T-cell (primary cell): ENCODE data around the gene C19orf85. TPM values are rescaled to one million over a fixed set of nuclear protein-coding genes. Genes with fewer than 3 reads are reported as not detected.

Source experiments
- ATAC-seq, 4 experiments: fragments of 200-7000 bp in 3 of 4; fragments of 150-1000 bp in 1 of 4; cut with Tn5 transposase; replicated peaks in 1 of 4; 1 replicate in 3 of 4; 2 replicates in 1 of 4; pipeline ENCODE4 v1.10.0; 2021; ENCODE audit warnings: moderate library complexity in 3 of 4, mild to moderate bottlenecking in 2 of 4, moderate number of reproducible peaks in 1 of 4
- CTCF ChIA-PET, 2 donors: fragments of 300-600 bp; sonication (Branson Sonifier 250); formaldehyde crosslinking; loops; one replicate each; lab custom pipeline; 2022; ENCODE audit warnings: antibody characterized with exemption in 2 of 2; lab: Charles Lee
- POLR2A ChIA-PET, 2 donors: fragments of 300-600 bp; sonication (Branson Sonifier 250); formaldehyde crosslinking; loops; one replicate each; lab custom pipeline; 2022; ENCODE audit warnings: antibody characterized with exemption in 2 of 2; lab: Charles Lee
- DNase-seq, 35 experiments: peaks; one replicate each; pipeline versions ENCODE4 v3.0.0 to v3.0.0-alpha.2; 2013 to 2023
- H3K27ac ChIP-seq: one replicate; pipeline ENCODE4 v1.5.1; 2013; ENCODE audit warnings: low read length
- H3K27me3 ChIP-seq, 2 experiments: replicated peaks in 1 of 2; 1 replicate in 1 of 2; 2 replicates in 1 of 2; pipeline versions ENCODE4 v1.6.1 to v1.7.0; 2013; ENCODE audit warnings: low read length in 1 of 2, mixed read lengths in 1 of 2; ENCODE audit not compliant: control insufficient read depth in 2 of 2, insufficient read depth in 2 of 2; ENCODE audit errors: extremely low read depth in 1 of 2
- H3K36me3 ChIP-seq, 2 donors: 1 replicate in 1 of 2; 2 replicates in 1 of 2; pipeline versions ENCODE4 v1.6.1 to v1.7.0; 2013; ENCODE audit warnings: low read length in 1 of 2; ENCODE audit not compliant: control insufficient read depth in 2 of 2, insufficient read depth in 1 of 2; ENCODE audit errors: extremely low read depth in 1 of 2
- H3K4me1 ChIP-seq, 2 experiments: 1 replicate in 1 of 2; 2 replicates in 1 of 2; pipeline versions ENCODE4 v1.6.1 to v1.7.0; 2013; ENCODE audit warnings: low read length in 2 of 2, mixed read lengths in 1 of 2; ENCODE audit not compliant: insufficient read depth in 2 of 2, control insufficient read depth in 1 of 2; ENCODE audit errors: extremely low read depth in 1 of 2
- H3K4me3 ChIP-seq, 2 donors: 1 replicate in 1 of 2; 2 replicates in 1 of 2; pipeline versions ENCODE4 v1.5.1 to v1.7.0; 2013; ENCODE audit warnings: mild to moderate bottlenecking in 2 of 2, low read length in 1 of 2, moderate library complexity in 1 of 2; ENCODE audit not compliant: control insufficient read depth in 1 of 2; ENCODE audit errors: extremely low read depth in 1 of 2
- H3K9me3 ChIP-seq: 2 replicates; pipeline ENCODE4 v1.7.0; 2013
- H3K27ac Mint-ChIP-seq, 2 donors: one replicate each; pipeline ENCODE4 v1.8.0; 2020 to 2021; ENCODE audit warnings: mild to moderate bottlenecking in 2 of 2, mixed read lengths in 2 of 2
- H3K27me3 Mint-ChIP-seq, 2 donors: one replicate each; pipeline ENCODE4 v1.8.0; 2021 to 2022; ENCODE audit warnings: mixed read lengths in 2 of 2
- H3K36me3 Mint-ChIP-seq: one replicate; pipeline ENCODE4 v1.8.0; 2021; ENCODE audit warnings: mixed read lengths
- H3K4me1 Mint-ChIP-seq, 3 donors: one replicate each; pipeline ENCODE4 v1.8.0; 2020 to 2022; ENCODE audit warnings: mixed read lengths in 3 of 3, mild to moderate bottlenecking in 1 of 3
- H3K4me3 Mint-ChIP-seq, 3 donors: one replicate each; pipeline ENCODE4 v1.8.0; 2020 to 2022; ENCODE audit warnings: mild to moderate bottlenecking in 3 of 3, mixed read lengths in 3 of 3, moderate library complexity in 3 of 3
- H3K9me3 Mint-ChIP-seq, 3 donors: one replicate each; pipeline ENCODE4 v1.8.0; 2020 to 2022; ENCODE audit warnings: mixed read lengths in 3 of 3
- WGBS: methylation state at CpG from one replicate; pipeline ENCODE4 v1.1.5; 2013; ENCODE audit warnings: missing lambda C conversion rate; ENCODE audit not compliant: insufficient coverage; 5-methylcytosine and 5-hydroxymethylcytosine counted together
- total RNA-seq, 35 experiments: library from RNA in 6 of 35; stranded (reverse) in 6 of 35; fragments of 120-200 nt in 1 of 35; gene quantifications; one replicate each; pipeline versions ENCODE4 v1.2.1 to v1.2.4 and lab custom pipeline; 2013 to 2026

Gene C19orf85
- total RNA-seq, 5 donors from 2014 or later (not counting 1 experiment from before 2014, with no cell fraction given), result not detected

GRCh38 chr19:55436847-55437246, 27.7 kb downstream of the C19orf85 start:
- H3K4me3 Mint-ChIP-seq, result no peak overlapping the region
- POLR2A ChIA-PET, result no interaction called here
- Histone ChIP-seq H3K4me1 (peaks cover 2 to 19% of the 10 kb centered on the region in 2 experiments), H3K36me3 (no peaks in the 10 kb centered on the region), H3K27ac (no peak overlapping the region), H3K9me3 (no peaks in the 10 kb centered on the region), H3K4me3 (no peak overlapping the region), H3K27me3 (peaks cover 20 to 84% of the 10 kb centered on the region in 2 experiments)
- no peaks in the 10 kb centered on the region for H3K9me3 Mint-ChIP-seq
- H3K36me3 Mint-ChIP-seq, result no peaks in the 10 kb centered on the region
- H3K27ac Mint-ChIP-seq, result peak overlapping the region in 1 of 2 donors; percentile 43
- H3K4me1 Mint-ChIP-seq, result peaks cover 14 to 19% (median 17%) of the 10 kb centered on the region in 3 donors
- DNase-seq (no peak), ATAC-seq (no peak)
- H3K27me3 Mint-ChIP-seq, result peaks cover 46 to 59% of the 10 kb centered on the region in 2 donors
- CTCF ChIA-PET, result no interaction called here
- 55% methylated on average over 8 of the region's 8 CpGs for WGBS

GRCh38 chr19:55435020-55435419, 29.5 kb downstream of the C19orf85 start:
- Mint-ChIP-seq H3K27me3 (peaks cover 45 to 60% of the 10 kb centered on the region in 2 donors), H3K4me3 (no peak overlapping the region), H3K9me3 (no peaks in the 10 kb centered on the region), H3K27ac (no peak overlapping the region), H3K36me3 (no peaks in the 10 kb centered on the region), H3K4me1 (peaks cover 1 to 7% (median 4%) of the 10 kb centered on the region in 3 donors)
- 98% methylated on average over 4 of the region's 4 CpGs for WGBS
- H3K4me1 ChIP-seq, result peaks cover 0 to under 1% of the 10 kb centered on the region in 2 experiments
- ChIA-PET CTCF (no interaction called here), POLR2A (no interaction called here)
- H3K36me3 ChIP-seq, result no peaks in the 10 kb centered on the region
- DNase-seq (no peak), ATAC-seq (no peak)
- H3K9me3 ChIP-seq, result no peaks in the 10 kb centered on the region
- H3K27me3 ChIP-seq, result peaks cover 15 to 82% of the 10 kb centered on the region in 2 experiments
- no peak overlapping the region for H3K27ac ChIP-seq
- no peak overlapping the region for H3K4me3 ChIP-seq

DNA sequence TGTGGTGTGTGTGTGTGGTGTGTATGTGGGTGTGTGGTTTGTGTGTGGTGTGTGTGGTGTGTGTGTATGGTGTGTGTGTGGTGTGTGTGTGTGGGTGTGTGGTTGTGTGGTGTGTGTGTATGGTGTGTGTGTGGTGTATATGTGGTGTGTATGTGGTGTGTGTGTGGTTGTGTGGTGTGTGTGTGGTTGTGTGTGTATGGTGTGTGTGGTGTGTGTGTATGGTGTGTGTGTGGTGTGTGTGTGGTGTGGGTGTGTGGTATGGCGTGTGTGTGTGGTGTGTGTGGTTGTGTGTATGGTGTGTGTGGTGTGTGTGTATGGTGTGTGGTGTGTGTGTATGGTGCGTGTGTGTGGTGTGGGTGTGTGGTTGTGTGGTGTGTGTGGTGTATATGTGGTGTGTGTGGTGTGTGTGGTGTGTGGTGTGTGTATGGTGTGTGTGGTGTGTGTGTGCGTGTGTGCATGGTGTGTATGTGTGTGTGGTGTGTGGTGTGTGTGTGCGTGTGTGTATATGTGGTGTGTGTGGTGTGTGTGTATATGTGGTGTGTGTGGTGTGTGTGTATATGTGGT, 30.1 kb downstream of the C19orf85 start:
- Mint-ChIP-seq H3K27me3 (peaks cover 42 to 59% of the 10 kb centered on the region in 2 donors), H3K36me3 (no peaks in the 10 kb centered on the region), H3K27ac (no peak overlapping the region), H3K4me3 (no peak overlapping the region), H3K9me3 (no peaks in the 10 kb centered on the region), H3K4me1 (peaks cover 0 to 6% (median 3%) of the 10 kb centered on the region in 3 donors)
- Histone ChIP-seq H3K9me3 (no peaks in the 10 kb centered on the region), H3K27me3 (peaks cover 15 to 83% of the 10 kb centered on the region in 2 experiments), H3K4me1 (peaks cover 0 to 2% of the 10 kb centered on the region in 2 experiments), H3K36me3 (no peaks in the 10 kb centered on the region), H3K27ac (no peak overlapping the region), H3K4me3 (no peak overlapping the region)
- WGBS, result 77% methylated on average over 4 of the region's 4 CpGs
- ATAC-seq (no peak), DNase-seq (no peak)
- POLR2A ChIA-PET, result no interaction called here
- CTCF ChIA-PET, result no interaction called here

- H3K36me3 Mint-ChIP-seq, result no peaks in the 10 kb centered on the region
- H3K27me3 ChIP-seq, result peaks cover 9 to 83% of the 10 kb centered on the region in 2 experiments
- DNase-seq (no peak), ATAC-seq (no peak)
- H3K4me3 Mint-ChIP-seq, result no peak overlapping the region
- H3K4me1 Mint-ChIP-seq, result peaks cover 0 to 3% (median 0%) of the 10 kb centered on the region in 3 donors
- H3K27me3 Mint-ChIP-seq, result peaks cover 39 to 53% of the 10 kb centered on the region in 2 donors
- no peaks in the 10 kb centered on the region for H3K9me3 ChIP-seq
- H3K27ac ChIP-seq, result no peak overlapping the region
- ChIA-PET CTCF (no interaction called here), POLR2A (no interaction called here)
- H3K9me3 Mint-ChIP-seq, result no peaks in the 10 kb centered on the region
- no peak overlapping the region for H3K4me3 ChIP-seq
- no peaks in the 10 kb centered on the region for H3K36me3 ChIP-seq
- WGBS, result 24% methylated on average over 48 of the region's 48 CpGs
- H3K27ac Mint-ChIP-seq, result no peak overlapping the region
- H3K4me1 ChIP-seq, result peaks cover 0 to 4% of the 10 kb centered on the region in 2 experiments
Measured at GRCh38 chr19:55433292-55433691, 31.3 kb downstream of the C19orf85 start.

GRCh38 chr19:55432241-55432959, 32.2 kb downstream of the C19orf85 start:
- no peak for DNase-seq
- H3K36me3 Mint-ChIP-seq, result no peaks in the 10 kb centered on the region
- Histone ChIP-seq H3K27me3 (peaks cover 9 to 75% of the 10 kb centered on the region in 2 experiments), H3K9me3 (no peaks in the 10 kb centered on the region), H3K4me3 (no peak overlapping the region), H3K27ac (no peak overlapping the region), H3K36me3 (no peaks in the 10 kb centered on the region), H3K4me1 (peaks cover 0 to 4% of the 10 kb centered on the region in 2 experiments)
- no peaks in the 10 kb centered on the region for H3K9me3 Mint-ChIP-seq
- ATAC-seq, result no peak
- H3K4me1 Mint-ChIP-seq, result peaks cover 0 to 3% (median 0%) of the 10 kb centered on the region in 3 donors
- WGBS, result 88% methylated on average over 10 of the region's 14 CpGs
- no peak overlapping the region for H3K4me3 Mint-ChIP-seq
- ChIA-PET CTCF (no interaction called here), POLR2A (no interaction called here)
- H3K27ac Mint-ChIP-seq, result no peak overlapping the region
- H3K27me3 Mint-ChIP-seq, result peaks cover 38 to 46% of the 10 kb centered on the region in 2 donors

DNA sequence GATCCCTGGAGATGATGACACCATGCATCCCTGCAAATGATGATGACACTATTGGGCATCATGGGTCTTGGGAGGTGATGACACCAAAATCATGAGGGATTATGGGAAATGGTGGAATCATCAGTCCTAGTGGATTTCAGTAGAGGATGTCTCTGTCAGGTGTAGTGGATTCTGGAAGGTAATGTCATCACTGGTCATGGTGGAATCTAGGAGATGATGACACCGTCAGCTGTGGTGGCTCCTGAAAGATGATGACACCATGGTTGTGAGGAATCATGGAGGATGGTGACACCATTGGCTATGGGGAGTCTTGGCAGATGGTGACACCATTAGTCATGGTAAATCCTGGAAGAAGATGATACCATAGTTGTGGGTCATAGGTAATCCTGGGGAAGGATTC, 33.4 kb downstream of the C19orf85 start:
- H3K4me3 Mint-ChIP-seq, result no peak overlapping the region
- Histone ChIP-seq H3K27ac (no peak overlapping the region), H3K4me3 (no peak overlapping the region), H3K36me3 (no peaks in the 10 kb centered on the region), H3K9me3 (no peaks in the 10 kb centered on the region), H3K27me3 (peaks cover 9 to 63% of the 10 kb centered on the region in 2 experiments), H3K4me1 (peaks cover 0 to 4% of the 10 kb centered on the region in 2 experiments)
- ATAC-seq (no peak), DNase-seq (no peak)
- H3K4me1 Mint-ChIP-seq, result no peaks in the 10 kb centered on the region
- H3K9me3 Mint-ChIP-seq, result no peaks in the 10 kb centered on the region
- H3K27ac Mint-ChIP-seq, result peak overlapping the region in 1 of 2 donors; percentile 14
- H3K36me3 Mint-ChIP-seq, result no peaks in the 10 kb centered on the region
- ChIA-PET CTCF (no interaction called here), POLR2A (no interaction called here)
- 82% methylated on average over 1 of the region's 1 CpG for WGBS
- H3K27me3 Mint-ChIP-seq, result peaks cover 29 to 37% of the 10 kb centered on the region in 2 donors
